Measurements from ENCODE around the gene POR.

- TF ChIP-seq, protein P1, sequence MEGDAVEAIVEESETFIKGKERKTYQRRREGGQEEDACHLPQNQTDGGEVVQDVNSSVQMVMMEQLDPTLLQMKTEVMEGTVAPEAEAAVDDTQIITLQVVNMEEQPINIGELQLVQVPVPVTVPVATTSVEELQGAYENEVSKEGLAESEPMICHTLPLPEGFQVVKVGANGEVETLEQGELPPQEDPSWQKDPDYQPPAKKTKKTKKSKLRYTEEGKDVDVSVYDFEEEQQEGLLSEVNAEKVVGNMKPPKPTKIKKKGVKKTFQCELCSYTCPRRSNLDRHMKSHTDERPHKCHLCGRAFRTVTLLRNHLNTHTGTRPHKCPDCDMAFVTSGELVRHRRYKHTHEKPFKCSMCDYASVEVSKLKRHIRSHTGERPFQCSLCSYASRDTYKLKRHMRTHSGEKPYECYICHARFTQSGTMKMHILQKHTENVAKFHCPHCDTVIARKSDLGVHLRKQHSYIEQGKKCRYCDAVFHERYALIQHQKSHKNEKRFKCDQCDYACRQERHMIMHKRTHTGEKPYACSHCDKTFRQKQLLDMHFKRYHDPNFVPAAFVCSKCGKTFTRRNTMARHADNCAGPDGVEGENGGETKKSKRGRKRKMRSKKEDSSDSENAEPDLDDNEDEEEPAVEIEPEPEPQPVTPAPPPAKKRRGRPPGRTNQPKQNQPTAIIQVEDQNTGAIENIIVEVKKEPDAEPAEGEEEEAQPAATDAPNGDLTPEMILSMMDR (IDR thresholded peaks at IDR 0.05; ENCODE audit: low read depth, low read length), result no peak
- no peak for TF ChIP-seq EZH2phosphoT487 (IDR thresholded peaks at IDR 0.05; ENCODE audit: low read depth)
These were observed 45.1 kb upstream of the POR start for GRCh38 chr7:75869776-75870379.
